OCI-LY7 (cell line): ENCODE results near the gene IDH3B.

Experiments
- CTCF ChIP-seq: fragments of 200-600 bp; sonication (generic); conservative IDR thresholded peaks from 2 replicates; pipeline ENCODE4 v1.5.1; 2014; ENCODE audit warnings: mild to moderate bottlenecking, antibody characterized with exemption, low read length, moderate library complexity, mixed read lengths
- EZH2phosphoT487 ChIP-seq: fragments of 200-600 bp; sonication (generic); IDR thresholded peaks from 2 replicates; pipeline ENCODE4 v1.6.1; 2018; ENCODE audit warnings: low read depth, borderline replicate concordance, mild to moderate bottlenecking, mixed run types, antibody characterized with exemption, low read length, moderate library complexity, mixed read lengths

GRCh38 chr20:2657674-2658073, 6.3 kb downstream of the IDH3B start:
- TF ChIP-seq CTCF (no peak), EZH2phosphoT487 (no peak)
